Left hindlimb (tissue), 1 donor: Measurements from ENCODE around the gene LMO1.

Experiments
- DNase-seq: peaks from one replicate; pipeline ENCODE4 v3.0.0-alpha.2; 2018

LMO1 gene

GRCh38 chr11:8288166-8288772, 24.6 kb upstream of the LMO1 start:
- no peak for DNase-seq

- no peak for DNase-seq
Observed at GRCh38 chr11:8287703-8288102, 24.0 kb upstream of the LMO1 start.

- no peak for DNase-seq
Observed at GRCh38 chr11:8287297-8287696, 23.6 kb upstream of the LMO1 start.

GRCh38 chr11:8286886-8287285, 23.2 kb upstream of the LMO1 start:
- no peak for DNase-seq

GRCh38 chr11:8285796-8286195, 22.1 kb upstream of the LMO1 start:
- DNase-seq: no peak

- DNase-seq: no peak
Observed at GRCh38 chr11:8285228-8285627, 21.6 kb upstream of the LMO1 start.

GRCh38 chr11:8283465-8284230, 20.0 kb upstream of the LMO1 start:
- no peak for DNase-seq

GRCh38 chr11:8283100-8283464, 19.4 kb upstream of the LMO1 start:
- no peak for DNase-seq

- DNase-seq: no peak
Observed at GRCh38 chr11:8282631-8283030, 19.0 kb upstream of the LMO1 start.

GRCh38 chr11:8281266-8281665, 17.6 kb upstream of the LMO1 start:
- DNase-seq: no peak

- DNase-seq: no peak
Observed at GRCh38 chr11:8277691-8278090, 14.0 kb upstream of the LMO1 start.

- no peak for DNase-seq
Observed at GRCh38 chr11:8276528-8276927, 12.8 kb upstream of the LMO1 start.

GRCh38 chr11:8273287-8273686, 9.6 kb upstream of the LMO1 start:
- no peak for DNase-seq

GRCh38 chr11:8271106-8271886, 7.6 kb upstream of the LMO1 start:
- DNase-seq: no peak

- no peak for DNase-seq
Observed at GRCh38 chr11:8269636-8270035, 6.0 kb upstream of the LMO1 start.

GRCh38 chr11:8268530-8269400, 5.1 kb upstream of the LMO1 start:
- no peak for DNase-seq

GRCh38 chr11:8267831-8268529, 4.3 kb upstream of the LMO1 start:
- DNase-seq: no peak

GRCh38 chr11:8267280-8267679, 3.6 kb upstream of the LMO1 start:
- DNase-seq: no peak

GRCh38 chr11:8266246-8267241, 2.9 kb upstream of the LMO1 start:
- no peak for DNase-seq

- no peak for DNase-seq
Observed at GRCh38 chr11:8265681-8266241, 2.1 kb upstream of the LMO1 start.
